ENCODE results near the gene SCCPDH. TPM values are rescaled to one million over a fixed set of nuclear protein-coding genes. Genes with fewer than 3 reads are reported as not detected.
A peak's percentile ranks its signal among the peaks of the same experiment; 100 is the strongest.

Gene SCCPDH
- total RNA-seq, 1 donor from 2014 or later: 19.5 TPM

DNA sequence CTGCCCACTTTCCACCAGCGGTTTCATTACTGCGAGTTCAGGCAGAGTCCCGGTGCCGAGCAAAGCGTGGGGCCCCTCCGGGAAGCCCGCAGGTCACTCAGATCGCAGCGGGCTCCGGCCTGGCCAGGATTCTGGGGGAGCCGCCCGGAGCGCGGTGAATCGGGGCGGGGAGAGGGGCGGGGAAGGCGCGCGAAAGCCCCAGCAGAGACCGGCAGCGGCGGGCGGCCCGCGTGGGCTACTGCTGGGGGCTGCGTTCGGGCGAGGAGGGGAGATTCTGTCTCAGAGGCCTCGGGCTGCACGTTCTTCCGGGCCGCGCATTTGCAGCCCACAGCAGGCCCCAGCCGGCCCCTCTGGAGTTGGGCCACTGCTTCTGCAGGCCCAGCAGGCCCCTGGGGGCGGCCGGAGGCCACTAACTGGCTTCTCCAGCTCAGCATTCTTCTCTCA is 64.7 kb downstream of the SCCPDH start:
- H3K27me3 Mint-ChIP-seq (ENCODE audit: unreplicated experiment): peaks cover 25% of the 10 kb centered on the region
- DNase-seq (ENCODE audit: low spot score): no peak
- H3K4me3 Mint-ChIP-seq (ENCODE audit: unreplicated experiment): no peak overlapping the region
- H3K4me1 Mint-ChIP-seq (ENCODE audit: unreplicated experiment): peaks cover 26% of the 10 kb centered on the region
- TF ChIP-seq, protein P1, sequence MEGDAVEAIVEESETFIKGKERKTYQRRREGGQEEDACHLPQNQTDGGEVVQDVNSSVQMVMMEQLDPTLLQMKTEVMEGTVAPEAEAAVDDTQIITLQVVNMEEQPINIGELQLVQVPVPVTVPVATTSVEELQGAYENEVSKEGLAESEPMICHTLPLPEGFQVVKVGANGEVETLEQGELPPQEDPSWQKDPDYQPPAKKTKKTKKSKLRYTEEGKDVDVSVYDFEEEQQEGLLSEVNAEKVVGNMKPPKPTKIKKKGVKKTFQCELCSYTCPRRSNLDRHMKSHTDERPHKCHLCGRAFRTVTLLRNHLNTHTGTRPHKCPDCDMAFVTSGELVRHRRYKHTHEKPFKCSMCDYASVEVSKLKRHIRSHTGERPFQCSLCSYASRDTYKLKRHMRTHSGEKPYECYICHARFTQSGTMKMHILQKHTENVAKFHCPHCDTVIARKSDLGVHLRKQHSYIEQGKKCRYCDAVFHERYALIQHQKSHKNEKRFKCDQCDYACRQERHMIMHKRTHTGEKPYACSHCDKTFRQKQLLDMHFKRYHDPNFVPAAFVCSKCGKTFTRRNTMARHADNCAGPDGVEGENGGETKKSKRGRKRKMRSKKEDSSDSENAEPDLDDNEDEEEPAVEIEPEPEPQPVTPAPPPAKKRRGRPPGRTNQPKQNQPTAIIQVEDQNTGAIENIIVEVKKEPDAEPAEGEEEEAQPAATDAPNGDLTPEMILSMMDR (IDR thresholded peaks at IDR 0.05; ENCODE audit: unreplicated experiment): no peak
- no peak overlapping the region for H3K27ac Mint-ChIP-seq (ENCODE audit: unreplicated experiment)
- H3K36me3 Mint-ChIP-seq (ENCODE audit: low read depth, unreplicated experiment): peaks cover 9% of the 10 kb centered on the region
- H3K9me3 Mint-ChIP-seq (ENCODE audit: unreplicated experiment): peaks cover 4% of the 10 kb centered on the region

DNA sequence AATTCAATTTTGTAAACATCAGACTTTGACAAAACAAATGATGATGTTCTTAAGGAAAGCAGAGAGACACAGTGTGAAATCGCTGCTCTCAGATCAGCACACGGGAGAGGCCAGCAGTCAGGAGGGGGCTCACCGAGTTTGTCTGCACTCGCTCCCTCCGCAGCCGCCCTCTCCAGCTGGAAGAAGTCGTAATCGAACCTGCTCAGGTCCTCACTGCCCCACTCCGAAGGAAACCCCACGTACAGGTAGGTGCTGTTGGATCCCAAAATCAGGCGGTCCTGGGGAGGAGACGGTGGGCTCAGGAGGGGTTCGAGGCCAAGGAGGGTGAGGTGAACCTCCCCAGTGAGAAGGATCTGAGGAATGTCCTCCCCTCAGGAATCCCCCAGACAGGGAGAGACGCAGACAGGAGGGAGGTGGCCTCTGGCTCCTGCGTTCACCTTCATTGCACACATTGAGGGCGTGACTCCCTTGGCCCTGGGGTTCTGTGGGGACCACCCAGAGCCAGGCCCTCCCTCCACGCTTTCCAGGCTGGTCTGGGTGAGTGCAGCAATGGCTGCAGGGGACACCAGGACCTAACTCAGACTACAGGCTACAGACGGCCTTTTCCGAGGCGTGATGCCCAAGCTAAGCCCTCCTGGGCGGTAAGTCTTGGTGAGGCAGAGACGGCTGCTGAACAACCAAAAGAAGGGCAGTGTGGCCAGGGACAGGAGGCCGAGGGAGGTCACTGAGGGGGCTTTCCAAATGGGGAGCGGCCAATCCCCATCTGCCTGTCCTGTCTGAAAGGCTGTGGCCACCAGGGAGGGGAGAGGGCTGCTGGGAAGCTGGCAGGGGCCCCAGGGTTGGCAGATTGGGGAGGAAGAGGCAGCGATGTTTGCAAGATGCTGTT is 65.5 kb downstream of the SCCPDH start:
- no peak overlapping the region for H3K27ac Mint-ChIP-seq (ENCODE audit: unreplicated experiment)

DNA sequence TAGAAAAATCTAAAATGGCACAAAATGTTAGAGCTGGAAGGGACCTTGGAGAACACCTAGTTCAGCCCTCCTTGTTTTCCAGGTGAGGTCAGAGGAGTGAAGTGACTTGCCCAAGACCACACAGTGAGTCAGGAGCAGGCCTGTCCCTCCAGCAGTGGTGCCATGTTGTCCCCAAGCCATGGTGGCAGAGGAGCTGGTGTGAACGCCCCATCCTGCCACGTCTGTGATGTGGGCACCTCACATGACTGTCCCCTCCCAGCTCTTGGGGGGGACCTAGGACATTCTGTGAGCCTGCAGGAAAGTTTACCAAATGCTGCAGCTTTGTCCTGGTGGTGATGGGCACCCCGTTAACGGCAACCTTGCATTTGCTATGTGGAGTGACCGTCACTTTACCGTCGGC is 66.2 kb downstream of the SCCPDH start:
- H3K4me3 Mint-ChIP-seq (ENCODE audit: unreplicated experiment): no peak overlapping the region
- peaks cover 6% of the 10 kb centered on the region for H3K36me3 Mint-ChIP-seq (ENCODE audit: low read depth, unreplicated experiment)
- DNase-seq (ENCODE audit: low spot score): no peak
- peaks cover 24% of the 10 kb centered on the region for H3K27me3 Mint-ChIP-seq (ENCODE audit: unreplicated experiment)
- H3K4me1 Mint-ChIP-seq (ENCODE audit: unreplicated experiment): peaks cover 11% of the 10 kb centered on the region
- H3K9me3 Mint-ChIP-seq (ENCODE audit: unreplicated experiment): peaks cover 4% of the 10 kb centered on the region
- TF ChIP-seq, protein P1 (IDR thresholded peaks at IDR 0.05; ENCODE audit: unreplicated experiment): no peak
- peak overlapping the region; percentile 30 for H3K27ac Mint-ChIP-seq (ENCODE audit: unreplicated experiment)

More for the DNA sequence above, 65.5 kb downstream of the SCCPDH start:
- Mint-ChIP-seq H3K27me3 (ENCODE audit: unreplicated experiment) (peaks cover 26% of the 10 kb centered on the region), H3K36me3 (ENCODE audit: low read depth, unreplicated experiment) (peaks cover 9% of the 10 kb centered on the region), H3K9me3 (ENCODE audit: unreplicated experiment) (peaks cover 4% of the 10 kb centered on the region), H3K4me1 (ENCODE audit: unreplicated experiment) (peaks cover 18% of the 10 kb centered on the region), H3K4me3 (ENCODE audit: unreplicated experiment) (no peak overlapping the region)
- DNase-seq (ENCODE audit: low spot score): no peak
- TF ChIP-seq, protein P1 (IDR thresholded peaks at IDR 0.05; ENCODE audit: unreplicated experiment): no peak

DNA sequence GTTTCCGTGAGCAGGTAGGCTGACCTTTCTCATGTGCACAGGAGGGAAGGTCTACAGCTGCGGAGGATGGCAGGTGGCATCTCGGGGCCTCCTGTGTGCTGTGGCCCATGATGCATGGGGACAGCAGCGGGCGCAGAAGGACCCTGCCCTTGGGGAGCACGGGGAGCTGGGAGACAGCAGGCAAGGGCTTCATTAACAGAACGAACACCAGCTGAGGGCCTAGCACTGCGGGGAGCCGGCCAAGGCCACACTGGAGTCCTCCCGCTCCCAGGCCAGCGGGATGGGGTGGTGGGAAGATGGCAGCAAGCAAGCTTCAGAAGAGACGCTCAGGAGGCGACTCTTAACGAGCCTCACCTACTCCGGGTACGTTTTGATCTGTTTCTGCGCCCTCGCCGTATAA is 66.6 kb downstream of the SCCPDH start:
- TF ChIP-seq, protein P1 (IDR thresholded peaks at IDR 0.05; ENCODE audit: unreplicated experiment): no peak
- H3K4me1 Mint-ChIP-seq (ENCODE audit: unreplicated experiment): peaks cover 8% of the 10 kb centered on the region
- peaks cover 2% of the 10 kb centered on the region for H3K9me3 Mint-ChIP-seq (ENCODE audit: unreplicated experiment)
- no peak for DNase-seq (ENCODE audit: low spot score)
- H3K27me3 Mint-ChIP-seq (ENCODE audit: unreplicated experiment): peaks cover 22% of the 10 kb centered on the region
- H3K27ac Mint-ChIP-seq (ENCODE audit: unreplicated experiment): peak overlapping the region; percentile 30
- H3K4me3 Mint-ChIP-seq (ENCODE audit: unreplicated experiment): no peak overlapping the region
- H3K36me3 Mint-ChIP-seq (ENCODE audit: low read depth, unreplicated experiment): peaks cover 1% of the 10 kb centered on the region

DNA sequence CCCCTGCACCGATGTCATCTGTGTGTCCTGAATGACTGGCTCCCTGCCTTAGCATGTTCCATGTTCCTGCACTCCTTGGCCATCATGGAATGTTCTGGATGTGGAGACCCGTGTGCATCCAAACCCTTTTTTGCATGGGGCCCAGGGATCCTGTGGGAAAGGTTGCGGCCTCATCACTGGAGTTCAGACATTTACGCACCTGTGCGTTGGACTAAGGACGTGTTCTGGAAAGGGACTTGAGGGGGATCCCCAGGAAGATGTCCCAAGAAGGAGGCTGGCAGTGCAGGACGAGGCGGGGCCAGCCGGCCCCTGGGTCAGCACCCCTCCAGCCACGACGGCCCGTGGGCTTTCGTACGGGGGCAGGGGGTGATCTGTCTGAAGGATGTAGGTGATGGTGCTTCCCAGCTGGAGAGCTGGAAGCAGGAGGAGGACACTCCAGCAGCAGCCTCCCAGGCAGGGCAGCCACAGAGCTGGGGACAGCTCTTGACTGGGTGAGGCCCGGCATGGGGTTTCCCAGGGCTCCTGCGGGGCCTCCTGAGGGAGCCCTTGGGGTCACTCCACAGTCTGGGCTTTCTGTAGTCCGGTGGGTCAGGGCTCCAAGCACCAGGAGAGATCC is 67.2 kb downstream of the SCCPDH start:
- DNase-seq (ENCODE audit: low spot score): no peak
- no peak overlapping the region for H3K4me3 Mint-ChIP-seq (ENCODE audit: unreplicated experiment)
- H3K9me3 Mint-ChIP-seq (ENCODE audit: unreplicated experiment): no peaks in the 10 kb centered on the region
- no peak overlapping the region for H3K27ac Mint-ChIP-seq (ENCODE audit: unreplicated experiment)
- TF ChIP-seq, protein P1 (IDR thresholded peaks at IDR 0.05; ENCODE audit: unreplicated experiment): no peak
- H3K27me3 Mint-ChIP-seq (ENCODE audit: unreplicated experiment): peaks cover 17% of the 10 kb centered on the region
- H3K36me3 Mint-ChIP-seq (ENCODE audit: low read depth, unreplicated experiment): no peaks in the 10 kb centered on the region
- H3K4me1 Mint-ChIP-seq (ENCODE audit: unreplicated experiment): peaks cover 6% of the 10 kb centered on the region

Measured in endothelial cell (in vitro differentiated cells).